ENCODE data around the gene IGHMBP2.

Gene IGHMBP2

GRCh38 chr11:68955607-68955958 lies 51.9 kb downstream of the IGHMBP2 start:
- peak overlapping the region; percentile 72 for H3K27ac Mint-ChIP-seq
- peaks cover 14% of the 10 kb centered on the region for H3K4me1 Mint-ChIP-seq
- H3K27me3 Mint-ChIP-seq, result peaks cover 48% of the 10 kb centered on the region
- no peaks in the 10 kb centered on the region for H3K36me3 Mint-ChIP-seq
- H3K9me3 Mint-ChIP-seq, result no peaks in the 10 kb centered on the region
- peak; percentile 3 for ATAC-seq
- H3K4me3 Mint-ChIP-seq, result no peak overlapping the region

GRCh38 chr11:68956142-68956541 lies 52.5 kb downstream of the IGHMBP2 start:
- H3K4me1 Mint-ChIP-seq, result peaks cover 14% of the 10 kb centered on the region
- H3K27ac Mint-ChIP-seq, result peak overlapping the region; percentile 42
- peak; percentile 46 for ATAC-seq
- no peaks in the 10 kb centered on the region for H3K36me3 Mint-ChIP-seq
- peaks cover 53% of the 10 kb centered on the region for H3K27me3 Mint-ChIP-seq
- no peaks in the 10 kb centered on the region for H3K9me3 Mint-ChIP-seq
- no peak overlapping the region for H3K4me3 Mint-ChIP-seq

GRCh38 chr11:68956547-68957254 lies 53.0 kb downstream of the IGHMBP2 start:
- Mint-ChIP-seq H3K4me1 (peaks cover 14% of the 10 kb centered on the region), H3K4me3 (no peak overlapping the region), H3K36me3 (no peaks in the 10 kb centered on the region), H3K9me3 (no peaks in the 10 kb centered on the region), H3K27me3 (peaks cover 58% of the 10 kb centered on the region), H3K27ac (peak overlapping the region; percentile 42)
- peak; percentile 25 for ATAC-seq

- ATAC-seq, result no peak
- H3K9me3 Mint-ChIP-seq, result no peaks in the 10 kb centered on the region
- no peak overlapping the region for H3K4me3 Mint-ChIP-seq
- H3K27ac Mint-ChIP-seq, result no peak overlapping the region
- no peaks in the 10 kb centered on the region for H3K36me3 Mint-ChIP-seq
- H3K27me3 Mint-ChIP-seq, result peaks cover 63% of the 10 kb centered on the region
- H3K4me1 Mint-ChIP-seq, result peaks cover 21% of the 10 kb centered on the region
These were observed 54.5 kb downstream of the IGHMBP2 start for GRCh38 chr11:68958211-68958610.

GRCh38 chr11:68959465-68960293 lies 56.0 kb downstream of the IGHMBP2 start:
- Mint-ChIP-seq H3K4me1 (peaks cover 21% of the 10 kb centered on the region), H3K9me3 (peaks cover 5% of the 10 kb centered on the region), H3K36me3 (no peaks in the 10 kb centered on the region), H3K27ac (no peak overlapping the region), H3K27me3 (peaks cover 53% of the 10 kb centered on the region), H3K4me3 (no peak overlapping the region)
- ATAC-seq, result no peak

GRCh38 chr11:68960294-68961071 lies 56.8 kb downstream of the IGHMBP2 start:
- Mint-ChIP-seq H3K4me3 (no peak overlapping the region), H3K27me3 (peaks cover 50% of the 10 kb centered on the region), H3K27ac (no peak overlapping the region), H3K9me3 (peaks cover 5% of the 10 kb centered on the region), H3K36me3 (no peaks in the 10 kb centered on the region), H3K4me1 (peaks cover 18% of the 10 kb centered on the region)
- ATAC-seq, result no peak

GRCh38 chr11:68961245-68961644 lies 57.6 kb downstream of the IGHMBP2 start:
- Mint-ChIP-seq H3K27ac (no peak overlapping the region), H3K9me3 (peaks cover 5% of the 10 kb centered on the region), H3K4me3 (no peak overlapping the region), H3K27me3 (peaks cover 45% of the 10 kb centered on the region), H3K4me1 (peaks cover 13% of the 10 kb centered on the region), H3K36me3 (no peaks in the 10 kb centered on the region)
- ATAC-seq, result no peak

- Mint-ChIP-seq H3K4me1 (peaks cover 7% of the 10 kb centered on the region), H3K27me3 (peaks cover 35% of the 10 kb centered on the region), H3K4me3 (no peak overlapping the region), H3K36me3 (no peaks in the 10 kb centered on the region), H3K27ac (no peak overlapping the region), H3K9me3 (peaks cover 5% of the 10 kb centered on the region)
- ATAC-seq, result peak; percentile 69
These were observed 59.0 kb downstream of the IGHMBP2 start for GRCh38 chr11:68962527-68963250.

GRCh38 chr11:68963779-68964178 lies 60.1 kb downstream of the IGHMBP2 start:
- peaks cover 40% of the 10 kb centered on the region for H3K27me3 Mint-ChIP-seq
- H3K27ac Mint-ChIP-seq, result no peak overlapping the region
- H3K36me3 Mint-ChIP-seq, result no peaks in the 10 kb centered on the region
- no peak for ATAC-seq
- no peak overlapping the region for H3K4me3 Mint-ChIP-seq
- peaks cover 5% of the 10 kb centered on the region for H3K9me3 Mint-ChIP-seq
- H3K4me1 Mint-ChIP-seq, result peaks cover 7% of the 10 kb centered on the region

GRCh38 chr11:68965901-68966853 lies 62.5 kb downstream of the IGHMBP2 start:
- Mint-ChIP-seq H3K27ac (no peak overlapping the region), H3K4me1 (peaks cover 7% of the 10 kb centered on the region), H3K9me3 (peaks cover 6% of the 10 kb centered on the region), H3K36me3 (no peaks in the 10 kb centered on the region), H3K4me3 (no peak overlapping the region), H3K27me3 (peaks cover 28% of the 10 kb centered on the region)
- ATAC-seq, result no peak

- Mint-ChIP-seq H3K9me3 (peaks cover 8% of the 10 kb centered on the region), H3K4me3 (no peak overlapping the region), H3K27me3 (peaks cover 18% of the 10 kb centered on the region), H3K4me1 (peaks cover 7% of the 10 kb centered on the region), H3K36me3 (no peaks in the 10 kb centered on the region), H3K27ac (no peak overlapping the region)
- no peak for ATAC-seq
These were observed 63.4 kb downstream of the IGHMBP2 start for GRCh38 chr11:68966894-68967780.

GRCh38 chr11:68968306-68969250 lies 64.9 kb downstream of the IGHMBP2 start:
- ATAC-seq, result no peak
- H3K36me3 Mint-ChIP-seq, result no peaks in the 10 kb centered on the region
- no peaks in the 10 kb centered on the region for H3K4me1 Mint-ChIP-seq
- peaks cover 8% of the 10 kb centered on the region for H3K9me3 Mint-ChIP-seq
- no peak overlapping the region for H3K27ac Mint-ChIP-seq
- H3K4me3 Mint-ChIP-seq, result no peak overlapping the region
- peaks cover 17% of the 10 kb centered on the region for H3K27me3 Mint-ChIP-seq

Measured in stimulated activated memory B cell treated with anti-CD40 and anti-IgM and Interleukin-4, amounts not matched to agents 10 μg/mL and 1 μg/mL and 100 μg/mL, for 72 hours (primary cell).